ENCODE data around the gene C2CD2. TPM values are rescaled to one million over a fixed set of nuclear protein-coding genes. Genes with fewer than 3 reads are reported as not detected.

C2CD2 gene
- total RNA-seq, 2 experiments from 2014 or later: 6.9 to 7.3 TPM

GRCh38 chr21:41923631-41924367 is 30.0 kb downstream of the C2CD2 start:
- DNase-seq: peak; percentile 55
- Mint-ChIP-seq H3K9me3 (no peaks in the 10 kb centered on the region), H3K27me3 (ENCODE audit: low read depth) (no peaks in the 10 kb centered on the region), H3K4me1 (ENCODE audit: low read depth) (peaks cover 74% of the 10 kb centered on the region), H3K4me3 (peak overlapping the region; percentile 70), H3K36me3 (ENCODE audit: low read depth) (no peaks in the 10 kb centered on the region), H3K27ac (peak overlapping the region; percentile 79)
- CTCF ChIA-PET: interaction anchor here (0.8 to 1.3 kb wide), 4 partner anchors 46 to 184 kb away, joined by 3 to 4 read pairs (median 4); no protein-coding TSS in a partner anchor
- intact Hi-C loops (cut with micrococcal nuclease): loop anchor here (5.0 to 10.0 kb wide), 3 partner anchors 311 to 604 kb away; partner anchors contain the start of gene UBASH3A

GRCh38 chr21:41923186-41923585 is 30.6 kb downstream of the C2CD2 start:
- H3K9me3 Mint-ChIP-seq: no peaks in the 10 kb centered on the region
- peaks cover 68% of the 10 kb centered on the region for H3K4me1 Mint-ChIP-seq (ENCODE audit: low read depth)
- H3K27me3 Mint-ChIP-seq (ENCODE audit: low read depth): no peaks in the 10 kb centered on the region
- H3K36me3 Mint-ChIP-seq (ENCODE audit: low read depth): no peaks in the 10 kb centered on the region
- peak overlapping the region; percentile 79 for H3K27ac Mint-ChIP-seq
- peak overlapping the region; percentile 70 for H3K4me3 Mint-ChIP-seq
- intact Hi-C loops (cut with micrococcal nuclease): loop anchor here (5.0 to 10.0 kb wide), 3 partner anchors 312 to 604 kb away; partner anchors contain the start of gene UBASH3A
- DNase-seq: no peak
- CTCF ChIA-PET: interaction anchor here (1.1 to 1.3 kb wide), 4 partner anchors 46 to 193 kb away, joined by 3 to 4 read pairs (median 3); no protein-coding TSS in a partner anchor

GRCh38 chr21:41921021-41921420 is 32.8 kb downstream of the C2CD2 start:
- no peak overlapping the region for H3K4me3 Mint-ChIP-seq
- H3K36me3 Mint-ChIP-seq (ENCODE audit: low read depth): peaks cover 4% of the 10 kb centered on the region
- no peaks in the 10 kb centered on the region for H3K27me3 Mint-ChIP-seq (ENCODE audit: low read depth)
- no peak overlapping the region for H3K27ac Mint-ChIP-seq
- intact Hi-C loops (cut with micrococcal nuclease): loop anchor here (1.0 to 10.0 kb wide), 4 partner anchors 20 to 606 kb away; partner anchors contain the start of gene UBASH3A
- CTCF ChIA-PET: no interaction called here
- no peaks in the 10 kb centered on the region for H3K9me3 Mint-ChIP-seq
- H3K4me1 Mint-ChIP-seq (ENCODE audit: low read depth): peaks cover 47% of the 10 kb centered on the region
- DNase-seq: no peak

GRCh38 chr21:41920476-41920875 is 33.3 kb downstream of the C2CD2 start:
- no peak for DNase-seq
- Mint-ChIP-seq H3K36me3 (ENCODE audit: low read depth) (peaks cover 5% of the 10 kb centered on the region), H3K27me3 (ENCODE audit: low read depth) (no peaks in the 10 kb centered on the region), H3K9me3 (no peaks in the 10 kb centered on the region), H3K4me3 (no peak overlapping the region), H3K4me1 (ENCODE audit: low read depth) (peaks cover 41% of the 10 kb centered on the region), H3K27ac (no peak overlapping the region)
- intact Hi-C loops (cut with micrococcal nuclease): loop anchor here (5.0 to 10.0 kb wide), 3 partner anchors 314 to 607 kb away; partner anchors contain the start of gene UBASH3A
- CTCF ChIA-PET: no interaction called here

GRCh38 chr21:41919666-41920398 is 34.0 kb downstream of the C2CD2 start:
- no peaks in the 10 kb centered on the region for H3K9me3 Mint-ChIP-seq
- CTCF ChIA-PET: no interaction called here
- H3K27ac Mint-ChIP-seq: no peak overlapping the region
- H3K27me3 Mint-ChIP-seq (ENCODE audit: low read depth): no peaks in the 10 kb centered on the region
- peaks cover 5% of the 10 kb centered on the region for H3K36me3 Mint-ChIP-seq (ENCODE audit: low read depth)
- DNase-seq: no peak
- peaks cover 36% of the 10 kb centered on the region for H3K4me1 Mint-ChIP-seq (ENCODE audit: low read depth)
- intact Hi-C loops (cut with micrococcal nuclease): loop anchor here (5.0 to 10.0 kb wide), 3 partner anchors 315 to 607 kb away; partner anchors contain the start of gene UBASH3A
- no peak overlapping the region for H3K4me3 Mint-ChIP-seq

GRCh38 chr21:41918561-41919358 is 35.1 kb downstream of the C2CD2 start:
- CTCF ChIA-PET: no interaction called here
- Mint-ChIP-seq H3K36me3 (ENCODE audit: low read depth) (peaks cover 5% of the 10 kb centered on the region), H3K9me3 (no peaks in the 10 kb centered on the region), H3K4me1 (ENCODE audit: low read depth) (peaks cover 26% of the 10 kb centered on the region), H3K4me3 (no peak overlapping the region), H3K27ac (no peak overlapping the region), H3K27me3 (ENCODE audit: low read depth) (no peaks in the 10 kb centered on the region)
- no peak for DNase-seq
- intact Hi-C loops (cut with micrococcal nuclease): no loop called here

- intact Hi-C loops (cut with micrococcal nuclease): loop anchor here (1.0 kb wide), 1 partner anchor 101 kb away; no protein-coding TSS in a partner anchor
- Mint-ChIP-seq H3K36me3 (ENCODE audit: low read depth) (peaks cover 8% of the 10 kb centered on the region), H3K4me3 (no peak overlapping the region), H3K27ac (no peak overlapping the region), H3K27me3 (ENCODE audit: low read depth) (no peaks in the 10 kb centered on the region), H3K9me3 (no peaks in the 10 kb centered on the region), H3K4me1 (ENCODE audit: low read depth) (peaks cover 16% of the 10 kb centered on the region)
- DNase-seq: no peak
- CTCF ChIA-PET: no interaction called here
Measured at GRCh38 chr21:41917531-41917930, 36.3 kb downstream of the C2CD2 start.

GRCh38 chr21:41916888-41917433 is 36.9 kb downstream of the C2CD2 start:
- H3K4me1 Mint-ChIP-seq (ENCODE audit: low read depth): peaks cover 10% of the 10 kb centered on the region
- H3K4me3 Mint-ChIP-seq: no peak overlapping the region
- H3K36me3 Mint-ChIP-seq (ENCODE audit: low read depth): peaks cover 10% of the 10 kb centered on the region
- H3K9me3 Mint-ChIP-seq: no peaks in the 10 kb centered on the region
- CTCF ChIA-PET: interaction anchor here (0.6 kb wide), 1 partner anchor 12 kb away, joined by 3 read pairs; no protein-coding TSS in a partner anchor
- H3K27ac Mint-ChIP-seq: no peak overlapping the region
- intact Hi-C loops (cut with micrococcal nuclease): loop anchor here (1.0 kb wide), 1 partner anchor 101 kb away; no protein-coding TSS in a partner anchor
- H3K27me3 Mint-ChIP-seq (ENCODE audit: low read depth): no peaks in the 10 kb centered on the region
- DNase-seq: no peak

GRCh38 chr21:41914965-41915364 is 38.9 kb downstream of the C2CD2 start:
- Mint-ChIP-seq H3K4me3 (no peak overlapping the region), H3K27me3 (ENCODE audit: low read depth) (no peaks in the 10 kb centered on the region), H3K27ac (no peak overlapping the region), H3K4me1 (ENCODE audit: low read depth) (no peaks in the 10 kb centered on the region), H3K36me3 (ENCODE audit: low read depth) (peaks cover 11% of the 10 kb centered on the region), H3K9me3 (no peaks in the 10 kb centered on the region)
- intact Hi-C loops (cut with micrococcal nuclease): no loop called here
- DNase-seq: no peak
- CTCF ChIA-PET: no interaction called here

- intact Hi-C loops (cut with micrococcal nuclease): no loop called here
- Mint-ChIP-seq H3K27me3 (ENCODE audit: low read depth) (no peaks in the 10 kb centered on the region), H3K27ac (no peak overlapping the region), H3K9me3 (no peaks in the 10 kb centered on the region), H3K4me3 (no peak overlapping the region), H3K4me1 (ENCODE audit: low read depth) (no peaks in the 10 kb centered on the region), H3K36me3 (ENCODE audit: low read depth) (peaks cover 11% of the 10 kb centered on the region)
- CTCF ChIA-PET: no interaction called here
- DNase-seq: no peak
Measured at GRCh38 chr21:41914358-41914757, 39.5 kb downstream of the C2CD2 start.

- intact Hi-C loops (cut with micrococcal nuclease): no loop called here
- Mint-ChIP-seq H3K4me1 (ENCODE audit: low read depth) (no peaks in the 10 kb centered on the region), H3K27ac (no peak overlapping the region), H3K27me3 (ENCODE audit: low read depth) (no peaks in the 10 kb centered on the region), H3K9me3 (no peaks in the 10 kb centered on the region), H3K36me3 (ENCODE audit: low read depth) (peaks cover 11% of the 10 kb centered on the region), H3K4me3 (no peak overlapping the region)
- no peak for DNase-seq
- CTCF ChIA-PET: no interaction called here
Measured at GRCh38 chr21:41913230-41913629, 40.6 kb downstream of the C2CD2 start.

- CTCF ChIA-PET: no interaction called here
- Mint-ChIP-seq H3K4me1 (ENCODE audit: low read depth) (no peaks in the 10 kb centered on the region), H3K36me3 (ENCODE audit: low read depth) (peaks cover 8% of the 10 kb centered on the region), H3K4me3 (no peak overlapping the region), H3K27ac (no peak overlapping the region), H3K27me3 (ENCODE audit: low read depth) (no peaks in the 10 kb centered on the region), H3K9me3 (no peaks in the 10 kb centered on the region)
- intact Hi-C loops (cut with micrococcal nuclease): no loop called here
- DNase-seq: no peak
Measured at GRCh38 chr21:41908829-41909228, 45.0 kb downstream of the C2CD2 start.
